Neutrophil (primary cell): ENCODE data around the gene DPH2.

Source experiments
- H3K27ac ChIP-seq: fragments of 200-600 bp; sonication (generic); 2 replicates; pipeline ENCODE4 v1.5.1; 2016; ENCODE audit warnings: mild to moderate bottlenecking, moderate library complexity
- H3K27me3 ChIP-seq: fragments of 200-600 bp; sonication (generic); 2 replicates; pipeline ENCODE4 v1.6.0; 2016; ENCODE audit warnings: mild to moderate bottlenecking
- H3K36me3 ChIP-seq: fragments of 200-600 bp; sonication (generic); 2 replicates; pipeline ENCODE4 v1.5.1; 2017
- H3K4me1 ChIP-seq, 2 experiments: fragments of 200-600 bp in 1 of 2; sonication (generic) in 1 of 2; 1 replicate in 1 of 2; 2 replicates in 1 of 2; pipeline versions ENCODE4 v1.5.1 to v1.6.1; 2013 to 2016; ENCODE audit warnings: low read depth in 1 of 2, low read length in 1 of 2, mild to moderate bottlenecking in 1 of 2, moderate library complexity in 1 of 2; ENCODE audit not compliant: control insufficient read depth in 1 of 2, insufficient read depth in 1 of 2
- H3K4me3 ChIP-seq, 2 experiments: fragments of 200-600 bp in 1 of 2; sonication (generic) in 1 of 2; 1 replicate in 1 of 2; 2 replicates in 1 of 2; pipeline ENCODE4 v1.5.1; 2013 to 2016; ENCODE audit warnings: low read depth in 1 of 2, low read length in 1 of 2, mild to moderate bottlenecking in 1 of 2, moderate library complexity in 1 of 2
- H3K9me3 ChIP-seq: fragments of 200-600 bp; sonication (generic); 2 replicates; pipeline ENCODE4 v1.5.1; 2016
- TF ChIP-seq, protein P1 (sequence below): fragments of 200-600 bp; sonication (generic); IDR thresholded peaks from 2 replicates; pipeline ENCODE4 v1.5.1; 2016; ENCODE audit warnings: antibody characterized with exemption

DPH2 gene, protein sequence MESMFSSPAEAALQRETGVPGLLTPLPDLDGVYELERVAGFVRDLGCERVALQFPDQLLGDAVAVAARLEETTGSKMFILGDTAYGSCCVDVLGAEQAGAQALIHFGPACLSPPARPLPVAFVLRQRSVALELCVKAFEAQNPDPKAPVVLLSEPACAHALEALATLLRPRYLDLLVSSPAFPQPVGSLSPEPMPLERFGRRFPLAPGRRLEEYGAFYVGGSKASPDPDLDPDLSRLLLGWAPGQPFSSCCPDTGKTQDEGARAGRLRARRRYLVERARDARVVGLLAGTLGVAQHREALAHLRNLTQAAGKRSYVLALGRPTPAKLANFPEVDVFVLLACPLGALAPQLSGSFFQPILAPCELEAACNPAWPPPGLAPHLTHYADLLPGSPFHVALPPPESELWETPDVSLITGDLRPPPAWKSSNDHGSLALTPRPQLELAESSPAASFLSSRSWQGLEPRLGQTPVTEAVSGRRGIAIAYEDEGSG

DNA sequence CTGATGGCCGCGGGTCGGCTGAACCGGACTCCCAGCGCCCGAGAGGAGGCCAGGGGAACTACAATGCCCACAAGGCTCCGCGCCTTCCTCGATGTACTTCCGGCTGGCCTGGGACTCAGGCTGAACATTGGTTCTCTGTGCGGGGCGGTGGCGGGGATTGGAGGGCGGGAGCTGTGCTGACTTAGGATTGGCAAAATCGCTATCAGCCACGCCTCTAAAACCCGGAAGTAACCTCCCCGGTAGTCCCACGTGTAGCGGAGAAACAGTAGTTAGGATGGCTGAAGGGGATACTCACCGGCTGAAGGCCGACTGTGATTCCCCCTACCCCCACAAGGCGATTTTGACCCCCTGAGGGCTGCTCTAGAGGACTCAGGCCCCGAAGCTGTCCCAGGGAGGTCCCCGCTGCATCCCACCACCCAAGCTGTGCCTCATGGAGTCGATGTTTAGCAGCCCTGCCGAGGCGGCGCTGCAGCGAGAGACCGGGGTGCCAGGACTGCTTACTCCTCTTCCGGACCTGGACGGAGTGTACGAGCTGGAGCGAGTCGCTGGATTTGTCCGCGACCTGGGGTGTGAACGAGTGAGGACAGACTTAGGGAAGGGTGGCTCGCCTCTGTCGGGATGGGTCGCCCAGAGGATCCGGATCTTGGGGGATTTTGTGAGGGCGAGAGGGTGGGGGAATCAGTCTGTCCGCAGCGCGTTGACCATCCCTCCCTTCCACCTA is at the start of gene DPH2:
Gene DPH2, plus strand, starts transcription at position 265 of the 721 bp plus-strand sequence. Its CDS starts 166 bp downstream, at position 431.
- H3K36me3 ChIP-seq = peaks cover 13% of the 10 kb centered on the region
- H3K27ac ChIP-seq = peak within 1 kb of the TSS; percentile 63
- no peaks in the 10 kb centered on the region for H3K9me3 ChIP-seq
- H3K4me1 ChIP-seq = peaks cover 27 to 29% of the 10 kb centered on the region in 2 experiments
- peak within 1 kb of the TSS; percentile 51 to 69 for H3K4me3 ChIP-seq
- H3K27me3 ChIP-seq = no peaks in the 10 kb centered on the region
- TF ChIP-seq, protein P1, sequence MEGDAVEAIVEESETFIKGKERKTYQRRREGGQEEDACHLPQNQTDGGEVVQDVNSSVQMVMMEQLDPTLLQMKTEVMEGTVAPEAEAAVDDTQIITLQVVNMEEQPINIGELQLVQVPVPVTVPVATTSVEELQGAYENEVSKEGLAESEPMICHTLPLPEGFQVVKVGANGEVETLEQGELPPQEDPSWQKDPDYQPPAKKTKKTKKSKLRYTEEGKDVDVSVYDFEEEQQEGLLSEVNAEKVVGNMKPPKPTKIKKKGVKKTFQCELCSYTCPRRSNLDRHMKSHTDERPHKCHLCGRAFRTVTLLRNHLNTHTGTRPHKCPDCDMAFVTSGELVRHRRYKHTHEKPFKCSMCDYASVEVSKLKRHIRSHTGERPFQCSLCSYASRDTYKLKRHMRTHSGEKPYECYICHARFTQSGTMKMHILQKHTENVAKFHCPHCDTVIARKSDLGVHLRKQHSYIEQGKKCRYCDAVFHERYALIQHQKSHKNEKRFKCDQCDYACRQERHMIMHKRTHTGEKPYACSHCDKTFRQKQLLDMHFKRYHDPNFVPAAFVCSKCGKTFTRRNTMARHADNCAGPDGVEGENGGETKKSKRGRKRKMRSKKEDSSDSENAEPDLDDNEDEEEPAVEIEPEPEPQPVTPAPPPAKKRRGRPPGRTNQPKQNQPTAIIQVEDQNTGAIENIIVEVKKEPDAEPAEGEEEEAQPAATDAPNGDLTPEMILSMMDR = no peak

DNA sequence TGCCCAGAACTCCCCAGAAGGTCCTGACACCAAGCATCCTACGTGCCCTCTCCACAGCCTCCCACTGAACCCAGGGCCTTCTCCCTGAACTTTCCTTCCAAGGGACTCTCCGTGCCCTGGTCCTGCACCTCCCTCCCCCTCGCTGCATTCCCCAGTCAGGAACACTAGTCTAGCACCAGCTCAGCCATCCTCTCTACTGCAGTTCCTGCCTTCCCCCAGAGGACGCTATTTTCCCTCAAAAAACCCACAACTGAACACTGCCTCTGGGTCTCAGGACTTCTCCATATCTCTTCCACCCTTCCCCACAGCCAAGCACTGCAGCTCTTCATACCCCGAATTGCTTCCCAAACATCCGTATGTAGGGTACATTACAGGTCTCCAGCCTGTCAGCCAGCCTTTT is 48.8 kb upstream of the DPH2 start:
- Histone ChIP-seq H3K9me3 (no peaks in the 10 kb centered on the region), H3K36me3 (no peaks in the 10 kb centered on the region), H3K27me3 (no peaks in the 10 kb centered on the region), H3K27ac (no peak overlapping the region), H3K4me1 (no peaks in the 10 kb centered on the region), H3K4me3 (no peak overlapping the region)
- TF ChIP-seq, protein P1 = no peak

DNA sequence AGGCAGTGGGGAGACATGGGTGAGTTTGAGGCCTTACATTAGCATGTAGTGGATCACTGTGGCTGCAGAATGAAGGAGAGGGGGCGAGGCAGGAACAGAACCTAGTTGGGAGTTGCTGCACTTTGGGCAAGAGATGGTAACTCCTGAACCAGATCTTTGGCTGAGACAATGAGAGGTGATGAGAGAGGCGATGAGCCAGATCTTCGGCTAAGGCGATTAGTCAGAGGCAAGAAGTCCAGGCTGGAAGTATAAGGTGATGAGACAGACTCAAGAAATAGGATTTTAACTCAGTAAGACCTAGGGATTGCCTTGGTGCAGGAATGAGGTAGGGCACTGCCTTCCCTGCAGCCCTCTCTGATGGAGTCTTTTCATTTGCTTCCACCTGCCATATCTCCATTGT is 45.3 kb upstream of the DPH2 start:
- Histone ChIP-seq H3K27me3 (no peaks in the 10 kb centered on the region), H3K9me3 (no peaks in the 10 kb centered on the region), H3K4me1 (no peaks in the 10 kb centered on the region), H3K36me3 (no peaks in the 10 kb centered on the region), H3K4me3 (no peak overlapping the region), H3K27ac (no peak overlapping the region)
- TF ChIP-seq, protein P1 = no peak

DNA sequence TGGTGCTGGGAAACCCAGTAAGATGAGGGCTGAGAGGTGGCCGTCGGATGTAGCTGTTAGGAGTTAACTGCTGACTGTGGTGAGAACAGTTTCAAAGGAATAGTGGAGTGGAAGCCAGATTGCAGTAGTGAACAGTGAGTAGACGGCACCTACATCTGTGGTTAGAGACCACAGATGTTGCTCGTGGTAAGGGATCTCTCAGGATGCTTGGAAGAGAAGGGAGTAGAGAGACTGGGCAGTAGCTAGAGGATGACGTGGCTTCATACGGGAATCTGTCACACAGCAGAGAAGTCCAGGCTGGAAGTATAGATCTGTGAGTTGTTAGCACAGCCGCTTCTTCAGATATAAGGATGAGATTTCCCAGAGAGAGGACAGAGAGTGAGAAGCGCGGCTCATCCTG is 44.0 kb upstream of the DPH2 start:
- Histone ChIP-seq H3K36me3 (no peaks in the 10 kb centered on the region), H3K27ac (no peak overlapping the region), H3K4me3 (no peak overlapping the region), H3K4me1 (no peaks in the 10 kb centered on the region), H3K27me3 (no peaks in the 10 kb centered on the region), H3K9me3 (no peaks in the 10 kb centered on the region)
- TF ChIP-seq, protein P1 = no peak

DNA sequence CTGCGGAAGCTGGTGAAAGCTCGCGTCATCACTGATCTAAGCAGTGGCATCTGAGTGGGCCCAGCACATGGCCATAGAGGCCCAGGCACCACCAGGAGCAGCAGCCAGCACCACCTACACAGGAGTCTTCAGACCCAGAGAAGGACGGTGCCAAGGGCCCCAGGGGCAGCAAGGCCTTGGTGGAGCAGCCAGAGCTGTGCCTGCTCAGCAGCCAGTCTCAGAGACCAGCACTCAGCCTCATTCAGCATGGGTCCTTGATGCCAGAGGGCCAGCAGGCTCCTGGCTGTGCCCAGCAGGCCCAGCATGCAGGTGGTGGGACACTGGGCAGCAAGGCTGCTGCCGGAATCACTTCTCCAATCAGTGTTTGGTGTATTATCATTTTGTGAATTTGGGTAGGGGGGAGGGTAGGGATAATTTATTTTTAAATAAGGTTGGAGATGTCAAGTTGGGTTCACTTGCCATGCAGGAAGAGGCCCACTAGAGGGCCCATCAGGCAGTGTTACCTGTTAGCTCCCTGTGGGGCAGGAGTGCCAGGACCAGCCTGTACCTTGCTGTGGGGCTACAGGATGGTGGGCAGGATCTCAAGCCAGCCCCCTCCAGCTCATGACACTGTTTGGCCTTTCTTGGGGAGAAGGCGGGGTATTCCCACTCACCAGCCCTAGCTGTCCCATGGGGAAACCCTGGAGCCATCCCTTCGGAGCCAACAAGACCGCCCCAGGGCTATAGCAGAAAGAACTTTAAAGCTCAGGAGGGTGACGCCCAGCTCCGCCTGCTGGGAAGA is 39.5 kb upstream of the DPH2 start:
- Histone ChIP-seq H3K27me3 (peaks cover 36% of the 10 kb centered on the region), H3K4me3 (no peak overlapping the region), H3K9me3 (no peaks in the 10 kb centered on the region), H3K36me3 (no peaks in the 10 kb centered on the region), H3K4me1 (peaks cover 7 to 18% of the 10 kb centered on the region in 2 experiments), H3K27ac (no peak overlapping the region)
- TF ChIP-seq, protein P1 = no peak
